DND-41 (cell line): ENCODE measurements around the gene GRIN2A.
A peak's percentile ranks its signal among the peaks of the same experiment; 100 is the strongest.

Experiments
- ATAC-seq: fragments of 200-7000 bp; cut with Tn5 transposase; 3 replicates; pipeline ENCODE4 v1.9.1; 2021; ENCODE audit warnings: low read depth; ENCODE audit not compliant: insufficient read depth
- DNase-seq: peaks from one replicate; pipeline ENCODE4 v3.0.0-alpha.2; 2020
- H2AFZ ChIP-seq: 2 replicates; pipeline ENCODE4 v1.6.0; 2012; ENCODE audit warnings: low read depth, low read length
- H3K27ac ChIP-seq: 2 replicates; pipeline ENCODE4 v1.5.1; 2012; ENCODE audit warnings: low read length, inconsistent platforms
- H3K27me3 ChIP-seq: fragments of 200-600 bp; sonication (generic); 2 replicates; pipeline ENCODE4 v1.6.0; 2012; ENCODE audit warnings: low read length, mild to moderate bottlenecking, inconsistent platforms; ENCODE audit not compliant: insufficient read depth, poor library complexity
- H3K36me3 ChIP-seq: 2 replicates; pipeline ENCODE4 v1.5.1; 2012; ENCODE audit warnings: low read length, inconsistent platforms; ENCODE audit not compliant: insufficient read depth
- H3K4me1 ChIP-seq: 2 replicates; pipeline ENCODE4 v1.5.1; 2012; ENCODE audit warnings: mild to moderate bottlenecking, low read length; ENCODE audit not compliant: insufficient read depth
- H3K4me2 ChIP-seq: 2 replicates; pipeline ENCODE4 v1.6.0; 2012; ENCODE audit warnings: mild to moderate bottlenecking, moderate library complexity, low read length, inconsistent platforms; ENCODE audit not compliant: insufficient read depth
- H3K4me3 ChIP-seq, 2 experiments: fragments of 200-600 bp in 1 of 2; shearing (Covaris generic) in 1 of 2; 2 replicates each; pipeline ENCODE4 v1.5.1; 2012 to 2016; ENCODE audit warnings: inconsistent platforms in 2 of 2, low read length in 2 of 2, mild to moderate bottlenecking in 2 of 2, low read depth in 1 of 2, moderate library complexity in 1 of 2
- H3K79me2 ChIP-seq: 2 replicates; pipeline ENCODE4 v1.6.0; 2012; ENCODE audit warnings: low read length, inconsistent platforms; ENCODE audit not compliant: insufficient read depth
- H3K9ac ChIP-seq: 2 replicates; pipeline ENCODE4 v1.6.0; 2012; ENCODE audit warnings: low read depth, mild to moderate bottlenecking, inconsistent platforms, low read length, moderate library complexity
- H3K9me3 ChIP-seq: 2 replicates; pipeline ENCODE4 v1.5.1; 2012; ENCODE audit warnings: low read length, moderate library complexity, mild to moderate bottlenecking, inconsistent platforms; ENCODE audit not compliant: insufficient read depth, severe bottlenecking
- H4K20me1 ChIP-seq: 2 replicates; pipeline ENCODE4 v1.6.0; 2012; ENCODE audit warnings: low read length; ENCODE audit not compliant: insufficient read depth
- CTCF ChIP-seq: IDR thresholded peaks from 2 replicates; pipeline ENCODE4 v1.5.1; 2012; ENCODE audit warnings: borderline replicate concordance, low read length, moderate library complexity, mild to moderate bottlenecking; ENCODE audit not compliant: poor library complexity, severe bottlenecking; ENCODE audit errors: extremely low read depth
- EZH2 ChIP-seq: IDR thresholded peaks from 3 replicates; pipeline ENCODE4 v1.6.1; 2012; ENCODE audit warnings: borderline replicate concordance, low read depth, mild to moderate bottlenecking, moderate library complexity, low read length, inconsistent platforms; ENCODE audit not compliant: severe bottlenecking

Gene GRIN2A

GRCh38 chr16:10081201-10081940, 100.9 kb downstream of the GRIN2A start:
- no peak for DNase-seq
- no peak overlapping the region for H3K9ac ChIP-seq
- TF ChIP-seq CTCF, result no peak
- no peak for TF ChIP-seq EZH2
- no peaks in the 10 kb centered on the region for H3K27me3 ChIP-seq
- no peaks in the 10 kb centered on the region for H4K20me1 ChIP-seq
- H2AFZ ChIP-seq, result no peak overlapping the region
- no peak for ATAC-seq
- no peaks in the 10 kb centered on the region for H3K36me3 ChIP-seq
- H3K4me3 ChIP-seq, result no peak overlapping the region
- no peaks in the 10 kb centered on the region for H3K4me1 ChIP-seq
- no peak overlapping the region for H3K4me2 ChIP-seq
- H3K27ac ChIP-seq, result no peak overlapping the region
- no peaks in the 10 kb centered on the region for H3K79me2 ChIP-seq
- no peaks in the 10 kb centered on the region for H3K9me3 ChIP-seq

GRCh38 chr16:10080051-10080772, 102.0 kb downstream of the GRIN2A start:
- H3K4me1 ChIP-seq, result no peaks in the 10 kb centered on the region
- H3K9me3 ChIP-seq, result no peaks in the 10 kb centered on the region
- ATAC-seq (no peak), DNase-seq (no peak)
- no peak overlapping the region for H3K9ac ChIP-seq
- H3K27ac ChIP-seq, result no peak overlapping the region
- no peak overlapping the region for H3K4me3 ChIP-seq
- H3K27me3 ChIP-seq, result no peaks in the 10 kb centered on the region
- no peaks in the 10 kb centered on the region for H3K79me2 ChIP-seq
- H3K36me3 ChIP-seq, result no peaks in the 10 kb centered on the region
- no peak overlapping the region for H2AFZ ChIP-seq
- TF ChIP-seq CTCF (no peak), EZH2 (no peak)
- no peaks in the 10 kb centered on the region for H4K20me1 ChIP-seq
- no peak overlapping the region for H3K4me2 ChIP-seq

DNA sequence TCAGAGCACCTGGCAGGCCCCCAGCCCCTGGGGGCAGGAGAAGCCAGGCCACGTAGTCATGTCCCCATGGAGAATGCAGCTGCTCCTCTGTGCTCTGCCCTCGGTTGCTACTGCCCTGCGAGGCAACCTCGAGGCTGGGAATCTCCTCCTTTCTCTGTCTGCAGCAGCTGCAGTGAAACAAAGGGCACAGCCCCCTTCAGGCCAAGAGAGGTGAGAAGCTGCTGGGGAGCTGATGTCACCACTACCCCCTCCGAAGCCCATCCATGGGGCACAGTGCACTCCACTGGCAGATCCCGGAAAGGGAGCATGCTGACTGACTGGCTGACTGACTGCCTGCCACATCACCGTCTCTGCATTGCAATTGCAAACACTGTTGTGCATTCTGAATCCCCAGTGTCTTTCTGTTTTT, 103.7 kb downstream of the GRIN2A start:
- Histone ChIP-seq H3K4me1 (no peaks in the 10 kb centered on the region), H3K9ac (no peak overlapping the region), H2AFZ (no peak overlapping the region), H3K9me3 (no peaks in the 10 kb centered on the region), H3K27ac (no peak overlapping the region), H3K27me3 (peaks cover 3% of the 10 kb centered on the region), H3K79me2 (no peaks in the 10 kb centered on the region), H3K4me2 (no peak overlapping the region), H3K4me3 (no peak overlapping the region), H3K36me3 (no peaks in the 10 kb centered on the region), H4K20me1 (no peaks in the 10 kb centered on the region)
- no peak for ATAC-seq
- DNase-seq, result no peak
- no peak for TF ChIP-seq EZH2
- TF ChIP-seq CTCF, result peak; percentile 5
